ENCODE data around the gene MAGI1. TPM values are rescaled to one million over a fixed set of nuclear protein-coding genes. Genes with fewer than 3 reads are reported as not detected.

The MAGI1 gene
- total RNA-seq, 1 experiment from 2014 or later, result 3.4 TPM

DNA sequence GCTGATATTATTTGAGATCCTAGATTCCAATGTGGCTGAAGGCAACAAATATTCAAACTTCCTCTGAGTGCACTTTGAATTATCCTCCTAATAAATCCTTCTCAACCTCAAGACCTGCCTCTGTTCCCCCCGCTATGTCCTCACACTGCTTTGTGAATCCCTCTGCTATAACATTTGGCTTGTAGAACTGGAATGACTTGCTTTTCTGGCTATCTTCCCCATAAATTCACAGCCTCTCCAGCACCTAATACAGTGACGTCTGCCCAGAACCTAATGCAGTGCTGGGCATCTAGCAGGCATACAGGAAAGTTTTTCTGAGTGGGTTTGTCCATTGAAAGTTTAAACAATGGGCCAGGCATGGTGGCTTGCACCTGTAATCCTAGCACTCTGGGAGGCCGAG lies 707.0 kb downstream of the MAGI1 start:
- Histone ChIP-seq H3K27me3 (no peaks in the 10 kb centered on the region), H3K4me3 (no peak overlapping the region), H3K9me3 (no peaks in the 10 kb centered on the region), H3K36me3 (no peaks in the 10 kb centered on the region)
- no peak for DNase-seq

- Histone ChIP-seq H3K9me3 (no peaks in the 10 kb centered on the region), H3K36me3 (no peaks in the 10 kb centered on the region), H3K4me3 (no peak overlapping the region), H3K27me3 (no peaks in the 10 kb centered on the region)
- no peak for DNase-seq
Observed at GRCh38 chr3:65330072-65330471, 708.6 kb downstream of the MAGI1 start.

GRCh38 chr3:65328148-65328547 lies 710.6 kb downstream of the MAGI1 start:
- no peaks in the 10 kb centered on the region for H3K9me3 ChIP-seq
- no peaks in the 10 kb centered on the region for H3K27me3 ChIP-seq
- H3K4me3 ChIP-seq, result no peak overlapping the region
- H3K36me3 ChIP-seq, result no peaks in the 10 kb centered on the region
- no peak for DNase-seq

- DNase-seq, result no peak
- Histone ChIP-seq H3K9me3 (no peaks in the 10 kb centered on the region), H3K36me3 (no peaks in the 10 kb centered on the region), H3K27me3 (no peaks in the 10 kb centered on the region), H3K4me3 (no peak overlapping the region)
Observed at GRCh38 chr3:65326574-65326973, 712.1 kb downstream of the MAGI1 start.

GRCh38 chr3:65322910-65323309 lies 715.8 kb downstream of the MAGI1 start:
- Histone ChIP-seq H3K27me3 (no peaks in the 10 kb centered on the region), H3K4me3 (no peak overlapping the region), H3K36me3 (no peaks in the 10 kb centered on the region), H3K9me3 (no peaks in the 10 kb centered on the region)
- DNase-seq, result no peak

DNA sequence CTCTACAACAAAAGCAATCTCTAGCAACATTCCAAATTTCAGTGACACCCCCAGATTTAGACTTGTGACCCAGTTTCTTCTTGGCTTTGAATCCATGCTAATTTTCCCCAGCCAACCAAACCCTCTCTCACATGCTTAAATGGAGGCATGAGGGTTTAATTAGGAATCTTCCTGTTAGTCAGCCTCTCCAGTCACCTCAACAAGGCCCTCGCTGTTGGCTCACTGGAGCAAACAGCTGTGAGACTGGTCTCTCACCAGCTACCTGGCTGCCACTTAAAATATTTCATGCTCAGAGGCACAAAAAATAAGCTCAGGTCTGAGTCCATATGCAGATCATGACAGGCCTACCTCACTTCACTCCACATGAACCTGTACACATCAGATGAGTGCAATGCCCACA lies 720.5 kb downstream of the MAGI1 start:
- H3K9me3 ChIP-seq, result no peaks in the 10 kb centered on the region
- no peak overlapping the region for H3K4me3 ChIP-seq
- H3K36me3 ChIP-seq, result no peaks in the 10 kb centered on the region
- DNase-seq, result no peak
- no peaks in the 10 kb centered on the region for H3K27me3 ChIP-seq

GRCh38 chr3:65314916-65315315 lies 723.8 kb downstream of the MAGI1 start:
- Histone ChIP-seq H3K27me3 (no peaks in the 10 kb centered on the region), H3K9me3 (no peaks in the 10 kb centered on the region), H3K4me3 (no peak overlapping the region), H3K36me3 (no peaks in the 10 kb centered on the region)
- no peak for DNase-seq

DNA sequence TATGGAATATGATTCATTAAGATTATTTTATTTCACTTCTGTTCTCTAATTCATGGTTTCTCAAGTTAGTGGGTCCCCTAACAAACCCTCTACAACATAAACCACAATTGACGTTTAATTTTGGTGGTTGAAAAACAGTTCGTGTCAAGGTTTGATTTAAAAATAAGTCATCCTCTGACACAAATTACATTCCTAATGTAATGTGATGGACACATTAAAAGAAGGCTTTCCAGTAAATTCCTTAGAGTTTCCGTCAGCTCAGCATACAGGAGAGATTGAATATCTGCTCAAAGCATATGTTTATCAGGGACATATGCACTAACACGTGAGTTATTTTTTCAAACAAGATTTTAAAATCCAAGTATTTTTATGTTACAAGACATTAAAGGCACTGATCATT lies 724.4 kb downstream of the MAGI1 start:
- H3K36me3 ChIP-seq, result no peaks in the 10 kb centered on the region
- no peaks in the 10 kb centered on the region for H3K9me3 ChIP-seq
- H3K27me3 ChIP-seq, result no peaks in the 10 kb centered on the region
- no peak overlapping the region for H3K4me3 ChIP-seq
- no peak for DNase-seq

DNA sequence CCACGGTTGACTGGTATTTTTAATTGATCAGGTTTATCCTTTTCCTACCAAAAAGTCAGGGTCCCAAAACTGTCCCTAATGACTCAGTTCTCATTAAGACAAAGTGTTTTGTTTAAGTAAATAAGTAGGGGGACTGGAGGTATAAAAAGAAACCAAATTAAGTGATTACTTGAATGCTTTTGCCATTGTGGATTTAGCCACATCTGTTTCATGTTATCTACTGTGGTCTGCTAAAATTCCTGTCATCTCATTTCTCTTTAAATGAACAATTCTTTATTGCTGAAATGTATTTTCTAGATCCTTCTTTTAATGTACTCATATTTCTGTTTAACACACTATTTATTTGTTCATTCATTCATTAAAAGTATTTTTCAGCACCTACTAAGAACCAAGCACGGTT lies 725.1 kb downstream of the MAGI1 start:
- Histone ChIP-seq H3K27me3 (no peaks in the 10 kb centered on the region), H3K36me3 (no peaks in the 10 kb centered on the region), H3K9me3 (no peaks in the 10 kb centered on the region), H3K4me3 (no peak overlapping the region)
- DNase-seq, result no peak

DNA sequence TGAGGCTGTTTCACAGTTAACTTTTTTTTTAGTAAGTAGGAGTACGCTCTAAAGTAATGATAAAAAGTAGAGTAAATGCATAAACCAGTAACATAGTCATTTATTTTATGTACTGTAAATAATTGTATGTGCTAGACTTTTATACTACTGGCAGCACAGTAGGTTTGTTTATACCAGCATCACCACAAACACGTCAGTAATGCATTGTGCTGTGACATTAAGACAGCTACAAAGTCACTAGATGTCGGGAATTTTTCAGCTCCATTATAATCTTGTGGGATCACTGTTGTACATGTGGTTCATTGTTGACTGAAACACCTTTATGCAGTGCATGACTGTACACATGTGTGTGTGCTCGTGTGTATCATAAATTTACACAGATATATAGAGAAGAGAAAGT lies 732.9 kb downstream of the MAGI1 start:
- Histone ChIP-seq H3K27me3 (no peaks in the 10 kb centered on the region), H3K9me3 (no peaks in the 10 kb centered on the region), H3K36me3 (no peaks in the 10 kb centered on the region), H3K4me3 (no peak overlapping the region)
- DNase-seq, result no peak

Other genes starting within 250 kb of the MAGI1 start
- 16.9 and 38.2 TPM in 2 replicates for gene SLC25A26, start 182.1 kb upstream of the MAGI1 start, total RNA-seq (2014; rRNA removed; shearing (Covaris generic); ENCODE audit: low replicate concordance)

All from MG63 (cell line).